HG03558 (cell line): Measurements from ENCODE around the gene BUD23.

ENCODE experiments used
- ATAC-seq: cut with Tn5 transposase; IDR thresholded peaks from one replicate; pipeline ENCODE4 v1.9.1; 2021; ENCODE audit warnings: moderate number of reproducible peaks; ENCODE audit not compliant: unreplicated experiment; ENCODE audit errors: extremely low read depth

Gene BUD23

GRCh38 chr7:73738220-73738611 lies 54.8 kb downstream of the BUD23 start:
- ATAC-seq = no peak

- peak; percentile 83 for ATAC-seq
Observed at GRCh38 chr7:73738612-73739386, 55.4 kb downstream of the BUD23 start, which contains the start of gene ABHD11. Gene ABHD11, minus strand, starts transcription at chr7:73738802. Its CDS starts 32 bp downstream, at chr7:73738770.

- no peak for ATAC-seq
Observed at GRCh38 chr7:73739387-73739767, 56.0 kb downstream of the BUD23 start.

- no peak for ATAC-seq
Observed at GRCh38 chr7:73740212-73740611, 56.8 kb downstream of the BUD23 start.

GRCh38 chr7:73740771-73741170 lies 57.4 kb downstream of the BUD23 start:
- ATAC-seq = no peak

GRCh38 chr7:73741600-73741999 lies 58.2 kb downstream of the BUD23 start:
- no peak for ATAC-seq

- ATAC-seq = no peak
Observed at GRCh38 chr7:73742338-73742752, 58.9 kb downstream of the BUD23 start.

- ATAC-seq = no peak
Observed at GRCh38 chr7:73742753-73743641, 59.6 kb downstream of the BUD23 start.

- no peak for ATAC-seq
Observed at GRCh38 chr7:73746378-73746777, 63.0 kb downstream of the BUD23 start.
